ENCODE results near the gene SLCO2B1.
A peak's percentile ranks its signal among the peaks of the same experiment; 100 is the strongest.

SLCO2B1 gene

DNA sequence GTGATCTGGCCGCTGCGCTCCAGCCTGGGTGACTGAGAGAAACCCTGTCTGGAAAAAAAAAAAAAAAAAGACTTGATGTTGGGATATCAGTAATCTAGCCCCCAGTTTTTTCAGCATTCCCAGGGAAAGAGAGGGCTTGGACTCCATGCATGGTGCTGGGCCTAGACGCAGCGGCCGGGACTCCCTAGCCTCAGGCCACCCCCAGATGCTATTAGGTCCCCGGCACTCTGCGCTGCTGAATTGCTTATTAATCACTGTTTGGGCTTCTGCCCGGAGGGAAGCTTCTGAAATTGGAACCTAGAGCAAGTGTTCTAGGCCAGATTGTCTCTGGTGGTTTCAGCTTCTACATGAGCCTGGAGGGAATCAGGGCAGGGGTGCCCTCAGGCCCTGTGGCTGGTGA lies 39.0 kb downstream of the SLCO2B1 start:
- H3K4me3 ChIP-seq: no peak overlapping the region
- H3K4me2 ChIP-seq: peak overlapping the region in 4 of 11 experiments; percentile 50 to 98 (median 94); a peak in 6 of 22 replicates
- peak overlapping the region in 1 of 11 experiments; percentile 22; a peak in 1 of 22 replicates for H3K9ac ChIP-seq
- TF ChIP-seq Cebpa-rat (IDR thresholded peaks at IDR 0.05): no peak
- H3K27ac ChIP-seq: peak overlapping the region in 2 of 11 experiments; percentile 5 to 31; a peak in 2 of 22 replicates
- no peaks in the 10 kb centered on the region for H4K20me1 ChIP-seq
- peaks cover 15 to 100% (median 28%) of the 10 kb centered on the region in 10 experiments for H3K4me1 ChIP-seq
- no peaks in the 10 kb centered on the region for H3K27me3 ChIP-seq
- H3K9me3 ChIP-seq (replicated peaks in 1 of 11): no peaks in the 10 kb centered on the region
- H3K36me3 ChIP-seq: peaks cover 0 to 99% (median 0%) of the 10 kb centered on the region in 11 experiments; a peak in 6 of 22 replicates

DNA sequence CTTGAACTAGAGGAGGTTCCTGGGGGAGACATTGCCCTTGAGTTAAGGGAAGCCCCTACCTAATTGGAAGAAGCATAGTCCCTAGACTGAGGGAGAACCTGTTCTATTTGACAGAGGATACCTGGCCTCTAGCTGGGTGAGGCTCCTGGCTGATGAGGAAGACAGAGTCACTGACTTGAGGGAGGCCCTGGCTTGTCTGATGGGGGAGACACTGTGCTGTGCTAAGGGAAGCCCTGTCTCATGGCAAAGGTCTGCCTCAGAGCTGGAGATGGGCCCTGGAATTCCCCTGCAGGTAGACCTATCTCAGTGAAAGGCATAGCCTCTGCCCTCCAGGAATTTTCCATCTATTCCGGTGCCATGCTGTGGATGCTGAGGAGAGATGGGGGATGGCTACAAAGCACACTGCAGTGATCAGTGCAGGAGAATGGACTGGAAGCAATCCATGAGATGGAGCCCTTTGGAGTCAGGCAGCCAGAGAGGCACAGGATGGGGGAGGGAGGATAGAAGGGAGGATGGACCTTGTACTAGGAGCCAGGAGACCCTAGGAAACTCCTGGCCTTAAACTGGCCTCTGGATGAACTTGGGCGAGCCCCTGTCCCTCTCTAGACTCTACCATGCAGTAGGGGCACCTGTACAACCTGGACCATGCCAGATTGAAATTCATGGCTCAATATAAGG lies 39.9 kb downstream of the SLCO2B1 start:
- H3K36me3 ChIP-seq: peaks cover 0 to 98% (median 0%) of the 10 kb centered on the region in 11 experiments; a peak in 6 of 22 replicates
- no peaks in the 10 kb centered on the region for H3K27me3 ChIP-seq
- H3K4me3 ChIP-seq: no peak overlapping the region
- peak overlapping the region in 3 of 11 experiments; percentile 93 to 98 (median 96); a peak in 5 of 22 replicates for H3K4me2 ChIP-seq
- H3K9ac ChIP-seq: peak overlapping the region in 2 of 11 experiments; percentile 1 to 22; a peak in 2 of 22 replicates
- H4K20me1 ChIP-seq: peaks cover 0 to 3% (median 0%) of the 10 kb centered on the region in 11 experiments; a peak in 1 of 22 replicates
- H3K27ac ChIP-seq: peak overlapping the region in 1 of 11 experiments; percentile 31; a peak in 2 of 22 replicates
- no peak for TF ChIP-seq Cebpa-rat (IDR thresholded peaks at IDR 0.05)
- H3K9me3 ChIP-seq (replicated peaks in 1 of 11): no peaks in the 10 kb centered on the region
- peaks cover 22 to 100% (median 34%) of the 10 kb centered on the region in 10 experiments for H3K4me1 ChIP-seq

DNA sequence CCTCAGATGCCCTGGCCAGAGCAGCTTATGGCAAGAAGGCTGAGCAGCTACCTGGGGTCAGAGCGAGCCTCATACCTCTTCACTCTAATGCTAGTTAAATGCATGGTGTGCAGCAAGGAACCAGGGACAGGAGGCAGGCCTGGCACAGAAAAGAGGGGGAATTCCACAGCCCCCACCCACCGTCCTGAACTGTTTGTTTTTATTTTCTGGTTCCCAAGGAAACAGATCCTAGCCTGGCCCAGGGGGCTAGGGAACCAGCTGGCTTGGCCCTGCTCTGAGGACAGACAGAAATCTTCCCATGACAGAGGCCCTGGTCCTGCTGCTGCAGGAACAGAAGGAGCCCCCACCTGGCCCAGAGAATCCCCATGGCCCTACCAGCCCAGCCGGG lies 40.4 kb downstream of the SLCO2B1 start:
- H3K4me3 ChIP-seq: no peak overlapping the region
- no peaks in the 10 kb centered on the region for H3K27me3 ChIP-seq
- no peaks in the 10 kb centered on the region for H3K9me3 ChIP-seq (replicated peaks in 1 of 11)
- H3K9ac ChIP-seq: 0 out of 22 replicates have a peak overlapping the region, but pooled peaks of 2 of the 11 experiments have one; percentile 1 to 22
- peaks cover 27 to 100% (median 40%) of the 10 kb centered on the region in 10 experiments for H3K4me1 ChIP-seq
- no peak overlapping the region; a peak in 2 of 22 replicates for H3K27ac ChIP-seq
- no peak for TF ChIP-seq Cebpa-rat (IDR thresholded peaks at IDR 0.05)
- peaks cover 0 to 98% (median 0%) of the 10 kb centered on the region in 11 experiments; a peak in 6 of 22 replicates for H3K36me3 ChIP-seq
- H3K4me2 ChIP-seq: peak overlapping the region in 3 of 11 experiments; percentile 93 to 98 (median 96); a peak in 5 of 22 replicates
- peaks cover 0 to 5% (median 0%) of the 10 kb centered on the region in 11 experiments; a peak in 1 of 22 replicates for H4K20me1 ChIP-seq

DNA sequence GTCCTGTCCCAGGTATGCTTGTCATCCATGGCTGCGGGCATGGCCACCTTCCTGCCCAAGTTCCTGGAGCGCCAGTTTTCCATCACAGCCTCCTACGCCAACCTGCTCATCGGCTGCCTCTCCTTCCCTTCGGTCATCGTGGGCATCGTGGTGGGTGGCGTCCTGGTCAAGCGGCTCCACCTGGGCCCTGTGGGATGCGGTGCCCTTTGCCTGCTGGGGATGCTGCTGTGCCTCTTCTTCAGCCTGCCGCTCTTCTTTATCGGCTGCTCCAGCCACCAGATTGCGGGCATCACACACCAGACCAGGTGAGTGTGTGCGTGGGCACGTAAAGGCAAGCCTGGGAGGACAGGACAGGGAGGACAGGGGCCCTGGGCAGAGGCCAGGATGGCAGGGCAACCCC lies 42.4 kb downstream of the SLCO2B1 start:
- Histone ChIP-seq H3K4me2 (peak overlapping the region in 4 of 11 experiments; percentile 76 to 95 (median 81); a peak in 7 of 22 replicates), H3K4me3 (no peak overlapping the region), H3K4me1 (peaks cover 34 to 100% (median 44%) of the 10 kb centered on the region in 10 experiments), H3K9me3 (replicated peaks in 1 of 11) (no peaks in the 10 kb centered on the region), H3K36me3 (peaks cover 0 to 98% (median 0%) of the 10 kb centered on the region in 11 experiments; a peak in 5 of 22 replicates), H4K20me1 (peaks cover 0 to 12% (median 0%) of the 10 kb centered on the region in 11 experiments; a peak in 1 of 22 replicates), H3K27ac (peak overlapping the region in 4 of 11 experiments; percentile 1 to 78 (median 76); a peak in 3 of 22 replicates), H3K9ac (peak overlapping the region in 2 of 11 experiments; percentile 38 to 40; a peak in 2 of 22 replicates), H3K27me3 (no peaks in the 10 kb centered on the region)
- TF ChIP-seq Cebpa-rat (IDR thresholded peaks at IDR 0.05): no peak

DNA sequence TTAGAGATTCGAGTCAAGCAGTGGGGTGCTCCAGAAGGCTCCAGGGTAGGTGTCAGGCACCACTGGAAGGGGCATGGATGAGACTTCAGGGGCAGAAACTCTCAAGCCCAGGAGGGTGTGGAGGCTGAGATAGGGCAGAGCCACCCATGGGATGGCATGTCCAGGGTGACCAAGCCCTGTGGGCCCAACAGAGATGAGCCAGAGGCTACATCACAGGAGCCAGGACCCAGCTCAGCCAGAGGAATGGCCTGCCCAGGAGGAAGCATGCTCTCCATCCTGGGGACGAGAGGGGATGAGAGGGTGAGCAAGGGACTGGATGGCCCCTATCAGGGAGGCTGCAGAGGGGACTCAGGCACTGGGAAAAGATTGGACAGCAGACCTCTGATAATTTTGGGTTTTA lies 42.8 kb downstream of the SLCO2B1 start:
- Histone ChIP-seq H3K36me3 (peaks cover 0 to 99% (median 0%) of the 10 kb centered on the region in 11 experiments; a peak in 5 of 22 replicates), H3K27me3 (no peaks in the 10 kb centered on the region), H3K27ac (peak overlapping the region in 6 of 11 experiments; percentile 1 to 78 (median 42); a peak in 5 of 22 replicates), H3K4me3 (no peak overlapping the region), H3K9ac (peak overlapping the region in 2 of 11 experiments; percentile 38 to 40; a peak in 2 of 22 replicates), H4K20me1 (peaks cover 0 to 17% (median 0%) of the 10 kb centered on the region in 11 experiments; a peak in 1 of 22 replicates), H3K4me1 (peaks cover 34 to 100% (median 42%) of the 10 kb centered on the region in 10 experiments), H3K9me3 (replicated peaks in 1 of 11) (no peaks in the 10 kb centered on the region), H3K4me2 (peak overlapping the region in 10 of 11 experiments; percentile 76 to 97 (median 86); a peak in 14 of 22 replicates)
- TF ChIP-seq Cebpa-rat (IDR thresholded peaks at IDR 0.05): no peak

DNA sequence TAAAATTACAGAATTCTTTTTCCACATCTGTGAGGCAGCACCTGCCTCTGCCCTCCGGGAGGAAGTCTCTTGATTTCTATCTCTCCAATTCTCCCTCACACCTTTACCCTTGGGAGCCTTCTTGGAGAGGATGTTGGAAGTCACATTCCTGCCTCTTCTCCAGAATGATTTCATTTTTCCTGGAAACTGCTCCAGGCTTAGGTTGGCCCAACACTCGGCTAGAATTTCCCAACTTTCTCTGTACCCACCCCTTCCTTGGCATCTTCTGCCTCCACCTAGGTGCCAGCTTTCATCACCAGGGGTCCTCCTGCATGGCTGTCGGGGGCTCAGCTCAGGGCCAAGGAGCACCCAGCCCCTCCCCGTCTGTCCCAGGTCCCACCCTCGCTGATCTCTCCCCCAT lies 43.2 kb downstream of the SLCO2B1 start:
- TF ChIP-seq Cebpa-rat (IDR thresholded peaks at IDR 0.05): no peak
- Histone ChIP-seq H3K9ac (peak overlapping the region in 4 of 11 experiments; percentile 38 to 67 (median 50); a peak in 4 of 22 replicates), H3K27ac (peak overlapping the region in 6 of 11 experiments; percentile 3 to 78 (median 60); a peak in 5 of 22 replicates), H3K36me3 (peaks cover 0 to 99% (median 0%) of the 10 kb centered on the region in 11 experiments; a peak in 5 of 22 replicates), H3K4me1 (peaks cover 34 to 100% (median 39%) of the 10 kb centered on the region in 10 experiments), H3K9me3 (replicated peaks in 1 of 11) (no peaks in the 10 kb centered on the region), H3K27me3 (no peaks in the 10 kb centered on the region), H4K20me1 (peaks cover 0 to 21% (median 0%) of the 10 kb centered on the region in 11 experiments; a peak in 1 of 22 replicates), H3K4me2 (peak overlapping the region; percentile 76 to 97 (median 86)), H3K4me3 (no peak overlapping the region)

DNA sequence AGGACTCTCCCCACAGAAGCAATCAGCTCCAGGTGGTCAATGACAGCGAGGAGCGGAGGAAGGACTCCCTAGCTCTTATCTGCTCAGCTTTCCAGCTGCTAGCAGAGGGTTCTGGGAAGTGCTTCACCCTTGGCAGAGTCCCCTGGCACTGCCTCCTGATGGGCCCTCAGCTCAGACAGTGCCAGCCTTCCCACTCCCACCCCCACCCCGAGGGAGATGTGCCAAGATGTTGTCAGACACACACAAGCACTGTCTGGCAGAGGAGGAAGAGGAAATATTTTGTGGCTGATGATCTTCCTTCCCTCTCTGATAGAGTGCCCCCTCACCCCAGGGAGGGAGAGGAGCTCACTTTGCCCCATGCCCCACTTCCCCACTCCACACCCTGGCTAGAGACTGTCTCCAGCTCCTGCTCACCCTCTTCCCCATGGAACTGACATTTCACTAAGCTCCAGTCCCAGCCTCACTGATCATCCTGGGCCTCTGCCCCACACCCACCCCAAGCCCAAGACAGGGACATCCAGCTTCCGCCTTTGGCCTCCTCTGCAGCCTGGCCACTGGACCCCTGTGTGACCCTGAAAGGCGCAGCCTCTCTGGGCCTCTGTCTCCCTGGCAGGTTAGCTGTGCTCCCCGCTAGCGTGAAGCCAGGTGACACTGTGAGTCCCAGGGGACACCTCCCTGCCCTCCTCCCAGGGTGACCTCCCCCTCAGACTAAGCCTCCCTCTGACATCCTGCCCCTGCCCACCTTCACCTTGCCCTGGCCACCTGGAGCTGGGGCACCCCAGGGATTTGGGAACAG lies 44.5 kb downstream of the SLCO2B1 start:
- no peaks in the 10 kb centered on the region for H3K27me3 ChIP-seq
- peaks cover 0 to 99% (median 0%) of the 10 kb centered on the region in 11 experiments; a peak in 5 of 22 replicates for H3K36me3 ChIP-seq
- peak overlapping the region; percentile 30 to 67 (median 61); a peak in 20 of 22 replicates for H3K9ac ChIP-seq
- peaks cover 0 to 26% (median 0%) of the 10 kb centered on the region in 11 experiments; a peak in 1 of 22 replicates for H4K20me1 ChIP-seq
- H3K4me1 ChIP-seq: peaks cover 34 to 100% (median 38%) of the 10 kb centered on the region in 10 experiments
- peak overlapping the region; percentile 76 to 97 (median 86) for H3K4me2 ChIP-seq
- H3K9me3 ChIP-seq (replicated peaks in 1 of 11): no peaks in the 10 kb centered on the region
- TF ChIP-seq Cebpa-rat (IDR thresholded peaks at IDR 0.05): no peak
- H3K27ac ChIP-seq: peak overlapping the region; percentile 29 to 78 (median 71); a peak in 20 of 22 replicates
- peak overlapping the region in 2 of 10 experiments; percentile 6 to 16; a peak in 1 of 20 replicates for H3K4me3 ChIP-seq

DNA sequence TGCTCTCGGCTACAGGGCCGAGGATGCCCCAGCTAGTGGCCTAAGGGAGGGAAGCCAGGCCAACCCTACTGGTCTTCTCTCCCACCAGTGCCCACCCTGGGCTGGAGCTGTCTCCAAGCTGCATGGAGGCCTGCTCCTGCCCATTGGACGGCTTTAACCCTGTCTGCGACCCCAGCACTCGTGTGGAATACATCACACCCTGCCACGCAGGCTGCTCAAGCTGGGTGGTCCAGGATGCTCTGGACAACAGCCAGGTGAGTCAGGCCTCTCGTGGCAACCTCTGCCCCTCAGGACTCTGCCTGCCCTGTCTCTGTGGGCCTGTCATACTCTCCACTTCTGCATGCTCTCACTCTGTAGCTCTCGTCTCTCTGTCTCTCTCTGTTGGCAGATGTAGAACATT lies 45.5 kb downstream of the SLCO2B1 start:
- Histone ChIP-seq H3K27me3 (no peaks in the 10 kb centered on the region), H3K4me3 (no peak overlapping the region), H3K9ac (peak overlapping the region in 4 of 11 experiments; percentile 48 to 61 (median 56); a peak in 4 of 22 replicates), H3K9me3 (replicated peaks in 1 of 11) (no peaks in the 10 kb centered on the region), H4K20me1 (peaks cover 0 to 26% (median 0%) of the 10 kb centered on the region in 11 experiments; a peak in 1 of 22 replicates), H3K27ac (peak overlapping the region in 7 of 11 experiments; percentile 66 to 78 (median 72); a peak in 9 of 22 replicates), H3K4me1 (peaks cover 34 to 100% (median 40%) of the 10 kb centered on the region in 10 experiments), H3K4me2 (peak overlapping the region; percentile 76 to 97 (median 86)), H3K36me3 (peaks cover 0 to 99% (median 0%) of the 10 kb centered on the region in 11 experiments; a peak in 5 of 22 replicates)
- TF ChIP-seq Cebpa-rat (IDR thresholded peaks at IDR 0.05): no peak
